ENCODE data around the gene MAGEB17.
A peak's percentile ranks its signal among the peaks of the same experiment; 100 is the strongest.
"Not testable (repeated sequence)": the region's sequence is repeated elsewhere in the genome, so short reads cannot be mapped to it uniquely, and the experiment has no call there.

Gene MAGEB17

GRCh38 chrX:16167181-16167580 lies at the start of gene MAGEB17:
Gene MAGEB17 (plus strand): TSS chrX:16167481. CDS start chrX:16170383, 2,902 bp downstream.
- no peak for DNase-seq (ENCODE audit: low read depth in 2 of 2)

GRCh38 chrX:16119353-16120220 lies 47.7 kb upstream of the MAGEB17 start:
- no peak for DNase-seq (ENCODE audit: low read depth in 2 of 2)

- no peak for DNase-seq (ENCODE audit: low read depth in 2 of 2)
Observed at GRCh38 chrX:16120431-16120830, 46.9 kb upstream of the MAGEB17 start.

GRCh38 chrX:16123222-16123786 lies 44.0 kb upstream of the MAGEB17 start, which contains the start of gene GRPR:
Gene GRPR (plus strand): TSS chrX:16123565. CDS start chrX:16123954, 389 bp downstream.
- peak; percentile 11 to 22 for DNase-seq (ENCODE audit: low read depth in 2 of 2)

- no peak for DNase-seq (ENCODE audit: low read depth in 2 of 2)
Observed at GRCh38 chrX:16124201-16124600, 43.1 kb upstream of the MAGEB17 start.

- no peak for DNase-seq (ENCODE audit: low read depth in 2 of 2)
Observed at GRCh38 chrX:16125520-16126149, 41.6 kb upstream of the MAGEB17 start.

GRCh38 chrX:16130707-16131106 lies 36.6 kb upstream of the MAGEB17 start:
- DNase-seq (ENCODE audit: low read depth in 2 of 2), result no peak

- no peak for DNase-seq (ENCODE audit: low read depth in 2 of 2)
Observed at GRCh38 chrX:16134936-16135335, 32.3 kb upstream of the MAGEB17 start.

- DNase-seq (ENCODE audit: low read depth in 2 of 2), result no peak
Observed at GRCh38 chrX:16136080-16136479, 31.2 kb upstream of the MAGEB17 start.

GRCh38 chrX:16137416-16138107 lies 29.7 kb upstream of the MAGEB17 start:
- no peak for DNase-seq (ENCODE audit: low read depth in 2 of 2)

- DNase-seq (ENCODE audit: low read depth in 2 of 2), result no peak
Observed at GRCh38 chrX:16138108-16138427, 29.2 kb upstream of the MAGEB17 start.

- DNase-seq (ENCODE audit: low read depth in 2 of 2), result no peak
Observed at GRCh38 chrX:16140448-16140847, 26.8 kb upstream of the MAGEB17 start.

GRCh38 chrX:16140983-16141382 lies 26.3 kb upstream of the MAGEB17 start:
- DNase-seq (ENCODE audit: low read depth in 2 of 2), result no peak

- DNase-seq (ENCODE audit: low read depth in 2 of 2), result no peak
Observed at GRCh38 chrX:16141422-16142245, 25.6 kb upstream of the MAGEB17 start.

GRCh38 chrX:16142246-16142558 lies 25.1 kb upstream of the MAGEB17 start:
- no peak for DNase-seq (ENCODE audit: low read depth in 2 of 2)

- no peak for DNase-seq (ENCODE audit: low read depth in 2 of 2)
Observed at GRCh38 chrX:16143968-16144367, 23.3 kb upstream of the MAGEB17 start.

- no peak for DNase-seq (ENCODE audit: low read depth in 2 of 2)
Observed at GRCh38 chrX:16144420-16144819, 22.9 kb upstream of the MAGEB17 start.

- DNase-seq (ENCODE audit: low read depth in 2 of 2), result not testable (repeated sequence)
Observed at GRCh38 chrX:16145093-16145492, 22.2 kb upstream of the MAGEB17 start.

- no peak for DNase-seq (ENCODE audit: low read depth in 2 of 2)
Observed at GRCh38 chrX:16145656-16146055, 21.6 kb upstream of the MAGEB17 start.

- no peak for DNase-seq (ENCODE audit: low read depth in 2 of 2)
Observed at GRCh38 chrX:16148896-16149295, 18.4 kb upstream of the MAGEB17 start.

- DNase-seq (ENCODE audit: low read depth in 2 of 2), result no peak
Observed at GRCh38 chrX:16155581-16156096, 11.6 kb upstream of the MAGEB17 start.

All from stimulated activated CD8-positive, alpha-beta memory T cell treated with anti-CD3 and anti-CD28 coated beads, Interleukin-2, amount 100 ng/mL, for 1 hour (primary cell).